Thoracic aorta (tissue), 2 donors: ENCODE results near the gene SPEN. TPM values are rescaled to one million over a fixed set of nuclear protein-coding genes. Genes with fewer than 3 reads are reported as not detected.
A peak's percentile ranks its signal among the peaks of the same experiment; 100 is the strongest.

Experiments
- ATAC-seq: fragments of 150-250 bp; one replicate; pipeline ENCODE4 v1.8.0; 2017; ENCODE audit warnings: low read depth; ENCODE audit not compliant: insufficient number of reproducible peaks, low FRiP score
- DNase-seq: peaks from one replicate; pipeline ENCODE4 v3.0.0-alpha.2; 2020; ENCODE audit warnings: low spot score
- H3K27ac ChIP-seq, 2 donors: fragments of 200-600 bp; sonication (generic); 1 replicate in 1 of 2; 2 replicates in 1 of 2; pipeline ENCODE4 v1.5.1; 2016; ENCODE audit warnings: mild to moderate bottlenecking in 2 of 2, moderate library complexity in 2 of 2
- H3K27me3 ChIP-seq: fragments of 200-600 bp; sonication (generic); replicated peaks from 2 replicates; pipeline ENCODE4 v1.6.0; 2016; ENCODE audit warnings: mild to moderate bottlenecking; ENCODE audit not compliant: insufficient read depth
- H3K36me3 ChIP-seq: fragments of 200-600 bp; sonication (generic); one replicate; pipeline ENCODE4 v1.5.1; 2016
- H3K4me1 ChIP-seq, 2 donors: fragments of 200-600 bp; sonication (generic); 1 replicate in 1 of 2; 2 replicates in 1 of 2; pipeline versions ENCODE4 v1.5.1 to v1.6.0; 2016; ENCODE audit warnings: low read depth in 2 of 2, mild to moderate bottlenecking in 1 of 2; ENCODE audit not compliant: control insufficient read depth in 1 of 2
- H3K4me3 ChIP-seq: fragments of 200-600 bp; sonication (generic); 2 replicates; pipeline ENCODE4 v1.5.1; 2016; ENCODE audit warnings: mild to moderate bottlenecking
- H3K9me3 ChIP-seq: fragments of 200-600 bp; sonication (generic); 2 replicates; pipeline ENCODE4 v1.5.1; 2016
- CTCF ChIP-seq: fragments of 200-600 bp; sonication (generic); IDR thresholded peaks from one replicate; pipeline ENCODE4 v1.5.1; 2019; ENCODE audit warnings: antibody characterized with exemption
- total RNA-seq, 2 donors: library from RNA; depleted of rRNA; stranded (reverse); fragments of >200 nt; gene quantifications; one replicate each; pipeline versions ENCODE4 v1.1.0 to v1.2.3, GENCODE V29; 2016

SPEN gene
- total RNA-seq, 2 donors from 2014 or later: 52.3 to 96.9 TPM

- H3K36me3 ChIP-seq: no peaks in the 10 kb centered on the region
- H3K27me3 ChIP-seq: no peaks in the 10 kb centered on the region
- no peak for TF ChIP-seq CTCF
- peaks cover 24 to 69% of the 10 kb centered on the region in 2 donors for H3K4me1 ChIP-seq
- DNase-seq: no peak
- ATAC-seq: no peak
- H3K27ac ChIP-seq: peak overlapping the region; percentile 3 to 38
- H3K4me3 ChIP-seq: no peak overlapping the region
- no peaks in the 10 kb centered on the region for H3K9me3 ChIP-seq
Observed at GRCh38 chr1:15958111-15958510, 110.6 kb downstream of the SPEN start.

- no peak for TF ChIP-seq CTCF
- H3K36me3 ChIP-seq: no peaks in the 10 kb centered on the region
- H3K4me1 ChIP-seq: peaks cover 21 to 69% of the 10 kb centered on the region in 2 donors
- H3K27me3 ChIP-seq: no peaks in the 10 kb centered on the region
- no peak overlapping the region for H3K4me3 ChIP-seq
- ATAC-seq (no peak), DNase-seq (no peak)
- H3K27ac ChIP-seq: peak overlapping the region; percentile 3 to 38
- no peaks in the 10 kb centered on the region for H3K9me3 ChIP-seq
Observed at GRCh38 chr1:15958793-15959192, 111.3 kb downstream of the SPEN start.

- H3K27ac ChIP-seq: peak overlapping the region in 1 of 2 donors; percentile 38
- no peaks in the 10 kb centered on the region for H3K27me3 ChIP-seq
- DNase-seq: no peak
- ATAC-seq: no peak
- TF ChIP-seq CTCF: no peak
- no peak overlapping the region for H3K4me3 ChIP-seq
- H3K9me3 ChIP-seq: no peaks in the 10 kb centered on the region
- no peaks in the 10 kb centered on the region for H3K36me3 ChIP-seq
- peaks cover 18 to 69% of the 10 kb centered on the region in 2 donors for H3K4me1 ChIP-seq
Observed at GRCh38 chr1:15959424-15959823, 111.9 kb downstream of the SPEN start.

- Histone ChIP-seq H3K27me3 (no peaks in the 10 kb centered on the region), H3K27ac (no peak overlapping the region), H3K36me3 (no peaks in the 10 kb centered on the region), H3K9me3 (no peaks in the 10 kb centered on the region), H3K4me3 (no peak overlapping the region), H3K4me1 (peaks cover 18 to 70% of the 10 kb centered on the region in 2 donors)
- DNase-seq (no peak), ATAC-seq (no peak)
- no peak for TF ChIP-seq CTCF
Observed at GRCh38 chr1:15959827-15960446, 112.4 kb downstream of the SPEN start.

- H3K4me1 ChIP-seq: peaks cover 24 to 70% of the 10 kb centered on the region in 2 donors
- no peak for TF ChIP-seq CTCF
- H3K27me3 ChIP-seq: no peaks in the 10 kb centered on the region
- H3K4me3 ChIP-seq: no peak overlapping the region
- H3K27ac ChIP-seq: no peak overlapping the region
- DNase-seq (no peak), ATAC-seq (no peak)
- H3K9me3 ChIP-seq: no peaks in the 10 kb centered on the region
- H3K36me3 ChIP-seq: no peaks in the 10 kb centered on the region
Observed at GRCh38 chr1:15960808-15961207, 113.3 kb downstream of the SPEN start.
